A204.1 (cell line): ENCODE measurements around the gene SMIM35.

ENCODE experiments used
- FAIRE-seq: peaks from 2 replicates; lab custom pipeline; 2012; peaks lifted over from hg19 to GRCh38; lab: Jason Lieb, UNC

SMIM35 gene

DNA sequence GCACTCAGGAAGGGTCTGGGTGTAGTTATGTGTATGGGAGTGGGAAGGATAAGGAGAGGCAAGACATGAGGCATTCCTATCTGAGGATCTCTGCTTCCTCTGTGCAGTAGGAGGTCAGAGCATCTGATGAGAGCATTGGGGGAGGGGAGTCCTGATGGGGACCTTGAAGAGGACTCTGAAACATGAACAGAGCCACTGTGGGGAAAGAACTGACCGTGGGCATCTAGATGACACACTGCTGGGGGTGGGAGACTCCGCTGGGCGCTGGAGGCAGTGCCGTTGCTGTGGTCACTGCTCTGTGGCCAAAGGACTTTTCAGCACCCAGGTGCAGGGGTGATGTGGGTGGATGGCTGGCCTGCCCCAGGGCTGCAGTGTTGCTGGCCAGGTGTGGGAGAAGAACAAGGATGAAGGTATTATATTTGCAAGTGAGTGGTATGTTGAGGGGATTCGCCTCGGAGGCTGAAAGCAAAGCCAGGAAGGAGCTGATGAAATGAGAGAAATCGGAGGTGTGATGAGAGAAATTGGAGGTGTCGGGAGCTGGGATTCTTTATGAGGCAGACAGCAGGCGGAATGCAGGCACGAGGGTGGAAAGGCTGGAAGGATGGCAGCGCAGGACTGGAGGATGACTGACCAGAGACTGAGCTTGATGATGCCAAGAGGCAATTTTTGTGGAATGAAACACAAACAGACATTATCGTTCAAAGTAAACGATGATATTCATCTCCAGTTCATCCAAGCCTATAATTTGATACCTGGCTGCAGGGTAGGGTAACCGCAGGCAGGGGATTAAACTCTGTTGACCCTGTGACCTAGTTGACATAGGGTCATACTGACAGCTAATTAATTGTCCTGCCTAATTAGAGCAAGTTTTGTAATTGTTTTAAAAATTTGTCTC is 29.3 kb downstream of the SMIM35 start:
- FAIRE-seq: no peak

DNA sequence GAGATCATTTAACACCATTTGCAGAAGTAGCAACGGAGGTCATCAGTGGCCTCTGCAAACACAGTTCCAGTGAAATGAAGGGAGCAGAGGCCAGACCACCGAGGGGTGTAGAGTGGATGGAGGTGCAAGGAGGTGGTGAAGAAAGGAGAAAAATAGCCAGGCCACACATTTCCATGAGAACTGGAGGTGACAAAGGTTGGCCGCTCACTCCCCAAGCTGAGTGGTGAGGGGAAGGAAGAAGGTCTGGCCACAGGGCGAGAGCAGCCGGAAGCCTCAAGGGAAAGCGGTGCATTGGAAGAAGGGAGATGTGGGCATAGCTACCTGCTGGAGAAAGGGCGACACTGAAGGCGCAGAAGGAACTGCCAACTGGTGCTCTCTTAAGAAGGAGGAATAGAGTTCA is 30.0 kb downstream of the SMIM35 start:
- FAIRE-seq: no peak

DNA sequence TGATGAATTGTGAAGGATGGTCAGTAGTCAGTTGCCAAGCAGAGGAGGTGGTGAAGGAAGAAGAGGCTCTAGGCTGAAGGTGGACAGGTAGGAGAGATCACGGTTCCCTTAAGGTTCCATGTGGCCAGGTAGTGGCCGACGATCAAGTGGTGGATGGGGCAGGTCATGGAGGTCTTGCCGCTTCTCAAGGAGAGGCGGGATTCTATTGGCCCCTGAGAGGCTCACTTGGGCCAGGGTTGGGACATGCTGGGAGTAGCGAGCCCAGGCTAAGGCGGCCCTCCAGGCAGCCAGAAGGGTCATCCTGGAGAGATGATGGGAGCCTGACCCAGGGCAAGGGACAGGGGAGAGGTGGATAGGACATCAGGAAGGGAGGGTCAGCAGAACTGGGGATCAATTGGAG is 30.8 kb downstream of the SMIM35 start:
- FAIRE-seq: no peak

DNA sequence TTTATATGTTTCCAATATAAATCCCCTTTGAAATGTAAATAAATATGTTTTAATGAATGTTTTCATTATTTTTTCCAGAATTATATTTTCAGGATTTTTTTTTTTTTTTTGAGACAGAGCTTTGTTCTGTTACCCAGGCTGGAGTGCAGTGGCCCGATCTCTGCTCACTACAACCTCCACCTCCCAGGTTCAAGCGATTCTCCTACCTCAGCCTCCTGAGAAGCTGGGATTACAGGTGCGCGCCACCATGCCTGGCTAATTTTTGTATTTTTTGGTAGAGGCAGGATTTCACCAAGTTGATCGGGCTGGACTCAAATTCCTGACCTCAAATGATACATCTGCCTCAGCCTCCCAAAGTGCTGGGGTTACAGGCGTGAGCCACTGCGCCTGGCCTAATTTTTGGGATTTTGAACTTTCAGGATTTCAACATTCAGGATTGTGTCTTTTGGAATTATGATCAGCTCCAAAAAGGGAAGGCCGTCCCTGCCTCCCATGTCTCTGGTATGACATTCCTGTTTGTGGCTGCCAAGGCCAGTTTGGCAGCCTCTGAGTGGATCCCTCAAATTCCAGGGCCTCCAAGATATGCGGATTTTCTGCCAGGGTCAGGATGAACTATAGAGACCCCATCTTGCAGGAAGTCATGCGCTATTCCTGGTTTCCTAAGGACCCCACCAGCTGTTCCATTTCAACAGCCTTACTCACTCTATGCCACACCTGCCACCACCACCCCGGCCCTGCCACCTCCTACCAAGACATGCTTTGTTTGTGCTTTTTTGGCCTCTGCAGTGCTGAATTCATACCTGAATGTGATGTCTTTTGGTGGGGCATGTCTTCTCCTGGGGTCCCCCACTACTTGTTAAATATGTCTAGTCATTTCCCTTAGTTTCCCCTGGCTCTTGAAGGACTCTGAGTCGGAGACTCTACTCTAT is 31.8 kb downstream of the SMIM35 start:
- FAIRE-seq: no peak

DNA sequence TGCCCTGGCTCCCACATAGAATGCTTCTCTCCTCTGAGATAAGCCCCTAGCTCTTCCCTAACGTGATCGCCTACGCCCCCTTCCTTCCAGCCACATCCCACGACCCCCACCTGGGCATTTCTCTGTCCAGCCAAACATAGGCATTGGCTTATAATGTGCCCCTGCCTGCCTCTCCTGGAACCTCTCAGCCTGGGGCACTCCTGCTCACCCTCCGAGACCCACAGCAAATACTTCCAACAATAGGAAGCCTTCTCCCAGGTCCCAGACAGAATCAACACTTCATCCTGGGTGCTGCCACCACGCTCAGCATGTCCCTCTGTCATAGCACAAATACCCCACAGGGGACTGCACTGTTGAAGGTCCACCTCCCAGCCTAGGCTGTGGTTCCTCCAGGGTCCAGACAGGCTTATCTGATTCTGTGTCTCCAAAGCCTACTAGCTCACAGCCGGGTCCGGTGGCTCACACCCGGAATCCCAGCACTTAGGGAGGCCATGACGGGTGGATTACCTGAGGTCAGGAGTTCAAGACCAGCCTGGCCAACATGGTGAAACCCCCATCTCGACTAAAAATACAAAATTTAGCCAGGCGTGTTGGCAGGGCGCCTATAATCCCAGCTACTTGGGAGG is 34.1 kb downstream of the SMIM35 start:
- FAIRE-seq: no peak

DNA sequence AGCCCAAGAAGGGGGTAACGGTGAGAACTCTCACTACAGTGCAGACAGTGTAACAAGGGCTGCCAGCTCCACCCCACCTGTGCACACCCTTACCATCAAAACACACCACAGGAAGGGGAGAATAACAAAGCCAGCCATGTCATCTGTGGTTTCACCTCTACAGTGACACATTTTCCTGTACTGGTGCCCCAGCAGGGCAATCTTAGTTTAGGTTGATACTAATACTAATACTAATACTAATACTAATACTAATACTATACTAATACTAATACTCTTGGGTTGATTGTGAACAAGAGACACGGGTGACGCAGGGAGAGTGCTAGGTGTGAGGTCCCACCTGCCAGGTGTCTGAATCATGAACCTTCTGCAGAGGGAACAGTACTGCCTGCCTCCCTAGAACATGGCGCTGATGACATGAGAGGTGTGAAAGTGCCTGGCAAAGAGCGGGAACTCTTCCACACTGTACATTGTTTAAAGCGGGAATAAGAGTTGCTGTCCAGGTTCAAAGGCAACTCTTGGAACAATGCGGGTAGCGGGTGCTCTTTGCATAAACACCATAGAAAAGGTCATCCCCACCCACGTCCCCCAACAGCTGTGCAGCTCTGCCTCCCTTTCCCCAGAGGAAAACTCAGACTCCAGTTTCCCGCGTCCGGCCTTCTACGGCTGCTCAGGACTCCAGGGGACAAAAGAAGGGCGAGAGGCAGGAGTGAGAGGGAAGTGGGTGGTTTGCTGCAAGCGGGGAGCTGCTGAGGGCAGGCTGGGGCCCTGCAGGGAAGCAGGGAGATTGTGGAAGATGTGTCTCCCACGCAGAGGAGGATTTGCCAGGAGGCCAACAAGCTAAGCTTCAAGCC is 34.9 kb downstream of the SMIM35 start:
- no peak for FAIRE-seq

DNA sequence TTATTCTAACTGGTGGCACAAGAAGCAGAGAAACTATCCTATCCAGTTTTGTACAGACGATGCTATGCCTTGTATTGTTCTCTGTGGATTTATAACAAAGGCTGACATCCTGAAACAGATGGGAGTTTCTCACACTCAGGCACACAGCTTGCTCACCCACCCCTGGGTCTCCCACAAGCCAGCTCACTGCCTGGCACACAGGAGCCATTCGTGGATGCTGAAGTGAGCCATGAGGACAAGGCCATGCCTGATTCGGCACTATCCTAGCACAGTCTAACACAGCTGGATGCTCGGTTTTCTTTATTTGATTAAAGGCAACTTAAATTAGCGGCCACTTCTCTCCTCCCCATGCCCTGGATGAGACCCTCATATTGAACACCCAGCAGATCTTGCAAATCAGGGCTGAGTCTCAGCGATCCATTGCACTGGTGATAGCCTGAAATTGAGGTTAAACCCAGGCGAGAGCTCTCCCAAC is 35.6 kb downstream of the SMIM35 start:
- no peak for FAIRE-seq

DNA sequence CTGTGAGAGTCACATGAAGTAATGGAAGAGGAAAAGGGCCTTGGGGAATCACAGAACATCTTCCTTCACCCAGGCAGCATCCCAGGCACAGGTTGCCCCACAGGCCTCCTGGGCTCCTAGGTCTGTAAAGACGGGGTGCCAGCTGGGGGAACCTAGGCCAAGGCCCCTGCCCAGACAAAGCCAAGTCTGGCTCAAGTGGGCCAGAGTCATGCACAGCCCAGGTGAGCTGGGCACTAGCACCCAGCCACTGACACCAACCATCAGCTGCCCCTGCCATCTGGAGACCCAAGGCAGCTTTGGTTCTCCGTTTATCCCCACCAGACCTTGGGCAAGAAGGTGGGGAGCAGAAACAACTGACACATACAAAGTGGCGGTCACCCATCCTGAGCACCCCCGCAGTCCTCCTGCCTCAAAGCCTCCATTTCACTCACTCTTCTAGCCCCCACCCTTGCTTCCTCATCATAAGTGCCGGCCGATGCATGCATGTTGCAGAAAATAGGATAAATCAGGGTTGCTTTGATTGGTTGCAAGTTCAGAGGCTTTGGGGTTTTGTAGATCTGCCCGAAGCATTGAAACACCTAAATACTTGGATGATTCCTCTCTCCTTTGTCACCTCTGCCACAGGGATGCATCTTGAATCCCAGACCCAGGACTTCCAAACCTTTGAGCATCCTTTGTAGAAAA is 36.4 kb downstream of the SMIM35 start:
- no peak for FAIRE-seq

DNA sequence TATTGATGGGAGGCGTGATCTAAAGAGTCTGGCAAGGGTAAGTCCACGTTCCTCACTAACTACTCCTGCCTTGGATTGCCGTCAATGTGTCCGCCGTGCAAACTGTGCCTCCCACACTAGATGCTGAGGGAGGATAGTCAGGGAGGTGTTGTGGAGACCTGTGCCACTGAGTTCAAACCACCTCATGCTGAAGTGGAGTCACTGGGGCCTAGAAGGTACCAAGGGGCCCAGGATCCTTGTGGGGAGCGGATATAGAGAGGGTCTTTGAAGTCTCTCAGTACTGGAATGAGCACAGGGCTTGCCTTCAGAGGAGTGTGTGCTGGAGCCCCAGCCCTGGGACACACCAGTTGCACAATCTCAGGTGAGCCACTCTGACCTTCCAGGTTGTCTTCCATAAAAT is 37.0 kb downstream of the SMIM35 start:
- no peak for FAIRE-seq

DNA sequence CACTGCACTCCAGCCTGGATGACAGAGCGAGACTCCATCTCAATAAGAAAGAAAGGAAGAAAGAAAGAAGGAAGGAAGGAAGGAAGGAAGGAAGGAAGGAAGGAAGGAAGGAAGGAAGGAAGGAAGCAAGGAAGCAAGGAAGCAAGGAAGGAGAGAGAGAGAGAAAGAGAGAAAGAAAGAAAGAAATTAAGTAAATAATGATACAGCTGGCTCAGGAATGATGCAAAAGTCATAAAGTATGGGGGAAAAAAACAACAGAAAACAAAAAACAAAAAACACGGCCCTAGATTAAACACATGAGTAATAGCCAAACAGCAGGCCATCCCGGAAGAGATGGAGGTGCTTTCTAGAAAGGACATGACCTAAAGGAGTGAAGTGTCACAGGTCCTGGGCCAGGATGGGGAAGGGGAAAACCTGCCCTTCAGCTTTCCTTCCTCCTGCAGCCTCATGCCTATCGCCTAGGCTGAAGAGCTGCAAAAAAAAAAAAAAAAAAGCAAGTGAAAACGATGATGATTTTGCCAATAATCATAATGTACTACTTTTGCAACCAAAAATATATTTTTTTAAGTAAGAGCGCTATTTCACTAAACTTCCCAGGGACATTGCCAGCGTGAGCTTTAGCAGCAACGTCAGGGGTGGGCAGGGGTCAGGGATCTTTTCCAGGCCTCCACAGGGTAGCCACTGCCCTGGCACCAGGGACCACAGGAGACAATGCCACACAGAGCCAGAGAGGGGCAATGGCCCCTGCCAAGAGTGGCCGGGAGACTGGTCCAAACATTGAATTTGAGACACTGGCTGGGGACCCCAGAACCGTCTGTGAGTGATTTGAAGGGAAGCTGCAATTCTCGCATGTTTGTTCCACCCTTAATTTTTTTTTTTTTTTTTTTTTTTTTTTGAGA is 38.0 kb downstream of the SMIM35 start:
- no peak for FAIRE-seq

DNA sequence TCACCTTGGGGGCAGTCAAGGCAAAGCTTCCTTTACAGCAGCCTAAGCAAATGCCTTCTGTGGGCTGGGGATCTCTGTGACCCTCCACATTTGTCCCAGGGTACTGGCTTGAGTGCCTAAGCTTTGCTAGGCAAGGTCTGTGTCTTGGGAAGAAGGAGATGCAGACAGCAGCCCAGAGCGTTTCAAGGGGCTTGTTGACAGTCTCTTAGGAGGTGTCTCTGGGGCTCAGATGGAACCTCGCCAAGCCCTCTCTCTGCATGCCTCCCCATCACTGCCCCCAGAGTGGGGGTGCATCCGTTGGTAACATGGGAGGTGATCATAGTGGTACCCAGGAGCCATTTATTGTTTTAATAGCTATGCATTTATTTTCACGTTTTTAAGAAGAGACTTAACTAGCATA is 39.0 kb downstream of the SMIM35 start:
- FAIRE-seq: no peak

DNA sequence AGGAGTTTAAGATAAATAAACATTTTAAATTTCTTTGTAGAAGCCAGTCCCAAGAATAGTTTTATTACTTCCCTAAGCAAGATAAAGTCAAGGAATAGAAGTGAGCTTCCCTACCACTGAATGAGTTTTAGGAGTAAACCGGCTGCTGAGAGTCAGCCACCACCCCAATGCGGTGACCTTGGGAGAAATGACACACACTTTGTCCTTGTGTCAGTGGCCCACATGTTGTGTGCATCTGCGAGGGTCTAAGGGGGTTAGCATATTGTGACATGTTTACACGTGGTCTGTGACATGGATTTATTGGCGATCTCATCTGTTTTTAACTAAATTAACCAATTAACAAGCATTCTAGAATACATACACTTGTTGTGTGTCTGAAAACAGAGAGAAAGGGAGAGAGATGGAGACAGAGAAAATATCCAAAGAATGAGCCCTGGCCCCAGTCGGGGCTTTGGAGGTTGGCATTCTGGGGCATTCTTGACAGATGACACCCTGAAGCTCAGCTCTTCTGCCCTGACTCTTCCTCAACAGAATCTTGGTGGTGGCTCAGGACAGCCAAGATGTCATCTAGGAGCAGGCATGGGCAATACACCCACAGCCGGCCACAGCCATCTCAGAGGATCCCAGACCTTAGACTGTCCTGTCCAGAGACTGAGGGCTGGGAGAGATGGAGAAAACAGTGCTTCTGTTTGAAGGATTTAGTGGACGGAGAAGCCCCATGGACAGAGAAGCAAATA is 39.6 kb downstream of the SMIM35 start:
- no peak for FAIRE-seq

DNA sequence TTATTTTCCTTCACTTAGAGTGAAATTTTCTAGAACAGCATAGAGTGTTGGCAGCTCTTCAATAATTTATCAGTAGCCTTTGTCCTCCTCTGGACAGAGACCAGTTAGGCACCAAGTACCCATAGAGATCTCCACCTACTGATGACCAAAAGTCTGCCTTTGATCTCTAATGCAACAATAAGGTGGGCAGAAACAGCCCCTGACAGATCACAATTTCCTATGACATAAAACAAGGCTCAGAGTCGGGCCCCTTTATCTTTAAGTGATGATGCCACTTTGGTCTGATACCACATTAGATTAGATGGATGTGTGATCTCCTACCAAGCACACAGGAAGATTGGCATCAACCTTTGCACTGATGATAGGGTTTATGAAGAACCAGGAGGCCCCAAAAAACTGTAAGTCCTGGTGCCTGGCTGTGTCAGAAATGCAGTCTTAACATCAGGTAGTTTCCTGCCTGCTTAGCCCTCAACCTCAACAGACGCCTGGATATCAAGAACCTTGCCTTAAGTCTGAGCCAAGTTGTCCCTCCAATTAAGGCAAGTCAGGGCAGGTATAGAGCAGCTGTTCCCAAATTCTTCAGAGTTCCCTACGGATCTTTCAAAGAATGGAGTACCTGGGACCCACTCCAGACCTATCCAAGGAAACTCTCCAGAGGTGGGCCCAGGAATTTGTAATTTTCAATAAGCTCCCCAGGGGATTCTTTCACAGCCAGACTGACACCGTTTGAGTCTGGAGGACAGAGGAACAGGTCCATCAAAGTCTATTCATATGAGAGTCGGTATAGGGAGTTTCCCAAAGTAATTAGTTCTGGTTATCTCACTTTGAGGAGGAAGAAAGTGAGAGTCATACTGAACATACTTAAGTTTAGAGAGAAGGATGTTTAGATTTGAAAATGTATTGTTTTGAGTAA is 40.5 kb downstream of the SMIM35 start:
- no peak for FAIRE-seq

DNA sequence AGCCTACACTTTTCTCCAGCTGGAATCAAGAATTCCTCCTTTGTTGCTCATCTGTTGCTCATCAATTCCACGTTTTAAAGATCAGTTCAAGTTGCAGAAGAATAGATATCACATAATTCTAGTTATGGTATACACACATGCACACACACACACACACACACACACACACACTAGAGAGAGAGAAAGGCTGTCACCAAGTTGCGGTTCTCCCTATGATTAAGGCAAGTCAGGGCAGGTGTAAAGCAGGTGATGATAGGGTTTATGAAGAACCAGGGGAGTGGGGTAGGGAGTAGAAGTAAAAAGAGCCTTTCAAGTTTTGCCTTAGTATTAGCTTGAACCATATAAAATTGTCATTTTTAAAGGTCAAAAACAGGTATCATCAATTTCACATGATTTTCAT is 41.6 kb downstream of the SMIM35 start:
- FAIRE-seq: no peak

DNA sequence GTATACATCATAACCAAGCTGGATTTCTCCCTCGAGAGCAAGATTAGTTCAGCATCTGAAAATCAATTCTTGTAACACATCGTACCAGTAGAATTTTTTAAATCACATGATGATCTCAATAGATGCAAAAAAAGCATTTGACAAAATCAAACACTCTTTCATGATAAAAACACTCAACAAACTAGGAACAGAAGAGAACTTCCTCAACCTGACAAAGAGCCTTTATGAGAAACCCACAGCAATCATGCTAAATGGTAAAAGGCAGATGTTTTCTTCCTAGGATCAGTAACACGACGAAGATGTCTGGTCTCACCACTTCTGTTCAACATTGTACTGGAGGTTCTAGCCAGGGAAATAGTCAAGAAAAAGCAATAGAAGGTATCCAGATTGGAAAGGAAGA is 44.0 kb downstream of the SMIM35 start:
- no peak for FAIRE-seq

DNA sequence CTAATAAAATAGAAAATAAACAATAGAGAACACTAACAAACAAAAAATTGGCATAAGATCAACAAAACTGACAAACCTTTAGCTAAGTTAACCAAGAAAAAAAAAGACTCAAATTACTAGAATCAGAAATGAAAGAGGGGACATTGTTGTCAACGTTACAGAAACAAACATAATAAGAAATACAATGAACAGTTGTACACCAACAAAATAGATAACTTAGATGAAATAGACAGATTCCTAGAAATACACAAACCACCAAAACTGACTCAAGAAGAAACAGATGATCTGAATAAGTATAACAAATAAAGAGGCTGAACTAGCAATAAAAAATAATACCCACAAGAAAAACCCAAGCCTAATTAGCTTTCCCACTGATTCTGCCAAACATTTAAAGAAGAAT is 44.6 kb downstream of the SMIM35 start:
- no peak for FAIRE-seq

DNA sequence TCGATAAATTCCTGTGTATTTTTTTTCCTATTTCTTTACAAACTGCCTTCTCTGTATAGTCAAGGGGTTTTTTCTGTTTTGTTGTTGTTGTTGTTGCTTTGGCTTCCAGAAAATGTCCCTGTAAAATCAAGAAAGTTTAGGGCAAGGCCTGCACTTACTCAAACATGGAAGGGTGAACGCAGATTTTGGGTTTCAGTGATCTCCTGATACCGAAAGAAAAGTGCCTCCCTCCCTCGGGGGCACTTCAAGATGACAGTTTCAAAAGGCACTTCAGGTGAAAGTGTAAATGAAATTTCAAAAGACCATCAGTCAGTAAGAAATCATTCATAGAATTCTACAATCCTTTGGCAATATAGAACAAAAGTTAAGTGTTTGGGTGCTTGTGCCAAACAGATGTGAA is 53.3 kb downstream of the SMIM35 start:
- no peak for FAIRE-seq

DNA sequence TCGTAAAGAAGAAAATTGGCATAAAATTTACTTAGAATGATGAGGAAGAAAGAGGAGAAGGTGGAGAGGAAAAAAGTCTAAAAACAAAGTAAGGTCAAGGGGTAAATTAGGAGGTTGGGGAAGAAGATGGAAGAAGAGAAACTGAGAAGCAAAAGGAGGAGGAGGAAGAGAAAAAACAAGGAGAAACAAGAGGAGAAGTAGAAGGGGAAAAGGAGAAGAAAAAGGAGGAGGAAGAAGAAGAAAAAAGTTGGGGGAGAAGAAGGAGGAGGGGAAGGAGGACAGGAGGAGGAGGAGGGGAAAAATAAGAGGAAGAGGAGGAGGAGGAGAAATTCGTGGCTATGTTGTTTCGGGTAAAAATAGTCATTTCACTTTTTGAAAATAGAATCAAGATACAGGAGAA is 58.1 kb downstream of the SMIM35 start:
- FAIRE-seq: no peak
